Karpas-422 (cell line): ENCODE results near the gene HCST. TPM values are rescaled to one million over a fixed set of nuclear protein-coding genes. Genes with fewer than 3 reads are reported as not detected.
"Not testable (repeated sequence)": the region's sequence is repeated elsewhere in the genome, so short reads cannot be mapped to it uniquely, and the experiment has no call there.

ENCODE experiments used
- DNase-seq: peaks from one replicate; pipeline ENCODE4 v3.0.0-alpha.2; 2015
- H2AFZ ChIP-seq: fragments of 200-600 bp; sonication (generic); 2 replicates; pipeline ENCODE4 v1.6.1; 2014; ENCODE audit warnings: antibody characterized with exemption, low read length, mixed read lengths
- H3K27ac ChIP-seq: fragments of 200-600 bp; sonication (generic); 2 replicates; pipeline ENCODE4 v1.5.1; 2014; ENCODE audit warnings: mild to moderate bottlenecking, low read length, moderate library complexity
- H3K27me3 ChIP-seq: fragments of 200-600 bp; sonication (generic); 2 replicates; pipeline ENCODE4 v1.6.1; 2014; ENCODE audit warnings: low read length, mixed read lengths
- H3K36me3 ChIP-seq: fragments of 200-600 bp; sonication (generic); 2 replicates; pipeline ENCODE4 v1.6.1; 2014; ENCODE audit warnings: low read length, mixed read lengths; ENCODE audit not compliant: insufficient read depth
- H3K4me1 ChIP-seq: fragments of 200-600 bp; sonication (generic); 2 replicates; pipeline ENCODE4 v1.6.1; 2014; ENCODE audit warnings: mild to moderate bottlenecking, low read length, mixed read lengths
- H3K4me2 ChIP-seq: fragments of 200-600 bp; sonication (generic); 2 replicates; pipeline ENCODE4 v1.6.1; 2014; ENCODE audit warnings: low read length, low read depth, mild to moderate bottlenecking; ENCODE audit not compliant: poor library complexity, severe bottlenecking
- H3K4me3 ChIP-seq: fragments of 200-600 bp; sonication (generic); 2 replicates; pipeline ENCODE4 v1.5.1; 2014; ENCODE audit warnings: mild to moderate bottlenecking, antibody characterized with exemption, low read length, mixed read lengths
- H3K79me2 ChIP-seq: fragments of 200-600 bp; sonication (generic); 2 replicates; pipeline ENCODE4 v1.6.1; 2014; ENCODE audit warnings: mild to moderate bottlenecking, low read length, mixed read lengths
- H3K9ac ChIP-seq: fragments of 200-600 bp; sonication (generic); 2 replicates; pipeline ENCODE4 v1.6.0; 2014; ENCODE audit warnings: low read length
- H3K9me2 ChIP-seq: fragments of 200-600 bp; sonication (generic), shearing (Covaris generic); replicated peaks from 2 replicates; pipeline ENCODE4 v1.6.0; 2014; ENCODE audit warnings: mild to moderate bottlenecking, low read length, moderate library complexity; ENCODE audit not compliant: insufficient read depth
- H3K9me3 ChIP-seq: fragments of 300-700, 200-600 bp; sonication (generic); 2 replicates; pipeline ENCODE4 v1.6.1; 2014; ENCODE audit warnings: low read length, mixed read lengths
- H4K20me1 ChIP-seq: fragments of 200-600 bp; sonication (generic); 2 replicates; pipeline ENCODE4 v1.6.1; 2014; ENCODE audit warnings: mild to moderate bottlenecking, antibody characterized with exemption, low read length, low read depth; ENCODE audit not compliant: insufficient read depth
- total RNA-seq: library from RNA; depleted of rRNA; stranded (reverse); fragments of >200 nt; shearing (Covaris generic); gene quantifications from 2 replicates; pipeline ENCODE4 v1.2.3, GENCODE V29; 2014; ENCODE audit warnings: low replicate concordance

HCST gene
- total RNA-seq, 1 experiment from 2014 or later: 18.8 TPM

DNA sequence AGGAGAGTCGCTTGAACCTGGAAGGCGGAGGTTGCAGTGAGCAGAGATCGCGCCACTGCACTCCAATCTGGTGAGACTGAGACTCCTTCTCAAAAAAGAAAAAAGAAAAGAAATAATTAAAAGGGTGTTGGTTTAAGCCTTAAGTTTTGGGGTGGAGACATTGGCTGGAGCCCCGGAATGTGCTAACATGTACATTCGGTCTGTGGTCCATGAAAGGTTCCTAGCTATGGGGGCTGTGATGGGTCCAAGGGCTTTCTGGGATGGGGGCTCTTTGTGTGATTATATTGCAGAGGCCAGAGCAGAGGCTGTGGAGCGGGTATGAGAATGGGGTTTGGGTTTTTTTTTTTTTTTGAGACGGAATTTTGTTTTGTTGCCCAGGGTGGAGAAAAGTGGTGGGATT lies 16.4 kb upstream of the HCST start:
- Histone ChIP-seq H3K4me3 (no peak overlapping the region), H3K9me3 (no peaks in the 10 kb centered on the region), H3K27ac (no peak overlapping the region), H3K9ac (no peak overlapping the region), H3K27me3 (no peaks in the 10 kb centered on the region), H2AFZ (no peak overlapping the region), H4K20me1 (no peaks in the 10 kb centered on the region), H3K4me1 (peaks cover 6% of the 10 kb centered on the region), H3K79me2 (no peaks in the 10 kb centered on the region), H3K9me2 (no peaks in the 10 kb centered on the region), H3K36me3 (peaks cover under 1% of the 10 kb centered on the region), H3K4me2 (no peak overlapping the region)
- no peak for DNase-seq

DNA sequence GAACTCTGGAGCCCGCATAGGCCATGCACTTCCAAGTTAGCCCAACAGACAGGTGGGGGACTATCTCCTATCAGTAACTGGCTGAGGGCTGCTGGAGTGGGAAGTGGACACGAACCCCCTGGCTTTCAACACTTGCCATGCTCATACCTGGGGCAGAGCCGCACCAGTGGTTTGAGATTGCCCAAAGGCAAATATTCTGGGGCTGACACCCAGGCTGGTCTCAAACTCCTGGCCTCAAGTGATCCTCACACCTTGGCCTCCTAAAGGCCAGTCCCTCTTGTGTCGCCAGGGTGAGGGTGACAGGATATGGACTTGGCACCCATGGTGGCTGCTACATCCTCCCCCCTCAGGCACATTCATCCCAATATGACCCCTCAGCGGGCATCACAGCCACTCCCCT lies 15.1 kb upstream of the HCST start:
- H2AFZ ChIP-seq: no peak overlapping the region
- H3K27ac ChIP-seq: no peak overlapping the region
- DNase-seq: no peak
- H3K4me1 ChIP-seq: peaks cover 6% of the 10 kb centered on the region
- no peaks in the 10 kb centered on the region for H4K20me1 ChIP-seq
- peaks cover 3% of the 10 kb centered on the region for H3K36me3 ChIP-seq
- H3K79me2 ChIP-seq: no peaks in the 10 kb centered on the region
- H3K9ac ChIP-seq: no peak overlapping the region
- H3K4me3 ChIP-seq: no peak overlapping the region
- no peak overlapping the region for H3K4me2 ChIP-seq
- no peaks in the 10 kb centered on the region for H3K9me3 ChIP-seq
- no peaks in the 10 kb centered on the region for H3K9me2 ChIP-seq
- H3K27me3 ChIP-seq: no peaks in the 10 kb centered on the region

DNA sequence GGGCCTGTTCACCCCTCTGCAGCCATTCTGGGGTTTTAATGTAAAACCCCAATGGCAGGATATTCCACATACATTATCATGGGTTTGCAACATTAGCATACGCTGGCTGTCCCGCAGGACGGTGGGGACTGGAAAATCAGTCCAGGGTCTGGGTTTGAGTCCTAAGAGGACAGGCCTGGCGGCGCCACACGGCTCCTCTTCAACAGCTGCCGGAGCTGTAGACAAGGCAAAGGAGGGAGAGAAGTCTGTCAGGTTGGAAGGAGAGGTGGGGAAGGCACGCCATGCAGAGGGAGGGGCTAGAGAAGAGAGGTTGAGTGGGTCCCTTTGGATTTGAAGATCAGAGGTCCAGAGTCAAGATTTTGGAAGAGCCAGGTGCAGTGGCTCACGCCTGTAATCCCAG lies 13.9 kb upstream of the HCST start:
- H3K36me3 ChIP-seq: peaks cover 3% of the 10 kb centered on the region
- H3K4me3 ChIP-seq: no peak overlapping the region
- H3K4me1 ChIP-seq: no peaks in the 10 kb centered on the region
- no peak overlapping the region for H3K9ac ChIP-seq
- no peaks in the 10 kb centered on the region for H3K79me2 ChIP-seq
- no peaks in the 10 kb centered on the region for H4K20me1 ChIP-seq
- no peak overlapping the region for H3K27ac ChIP-seq
- no peaks in the 10 kb centered on the region for H3K9me3 ChIP-seq
- H3K4me2 ChIP-seq: no peak overlapping the region
- no peaks in the 10 kb centered on the region for H3K9me2 ChIP-seq
- no peak for DNase-seq
- no peak overlapping the region for H2AFZ ChIP-seq
- no peaks in the 10 kb centered on the region for H3K27me3 ChIP-seq

DNA sequence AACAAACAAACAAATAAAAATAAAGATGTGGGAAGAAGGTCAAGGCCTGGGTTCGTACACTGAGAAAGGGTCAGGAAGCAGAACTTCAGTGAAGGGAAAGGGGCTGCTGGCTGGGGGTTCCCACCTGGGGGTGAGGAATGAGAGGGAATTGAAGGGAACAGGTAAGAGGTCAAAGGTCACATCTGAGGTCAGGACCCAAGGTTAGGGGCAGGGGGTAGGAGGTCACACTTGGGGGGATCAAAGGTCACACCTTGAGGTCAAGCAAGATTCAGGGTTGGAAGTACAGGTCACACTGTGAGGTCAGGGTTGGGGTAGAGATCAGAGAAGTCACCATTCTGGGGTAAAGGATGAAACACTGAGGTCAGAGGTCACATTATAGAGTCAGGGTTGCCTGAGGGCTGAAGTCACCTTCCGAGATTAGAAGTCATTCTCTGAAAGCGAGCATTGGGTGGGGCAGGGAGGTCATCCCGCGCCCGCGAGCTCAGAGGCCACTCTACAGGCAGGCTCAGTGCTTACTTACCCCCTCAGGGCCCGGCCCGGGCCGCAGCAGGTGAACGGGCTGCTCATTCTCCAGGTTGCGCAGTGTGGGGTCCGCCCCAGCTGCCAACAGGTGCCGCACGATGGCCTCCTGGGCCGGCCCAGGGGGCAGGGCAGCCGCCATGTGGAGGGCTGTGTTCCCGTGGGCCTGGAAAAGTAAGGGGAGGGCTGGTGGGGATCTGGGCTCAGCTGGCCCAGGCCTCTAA lies 12.8 kb upstream of the HCST start:
- H2AFZ ChIP-seq: no peak overlapping the region
- no peaks in the 10 kb centered on the region for H3K79me2 ChIP-seq
- no peaks in the 10 kb centered on the region for H3K9me3 ChIP-seq
- no peaks in the 10 kb centered on the region for H3K27me3 ChIP-seq
- no peaks in the 10 kb centered on the region for H4K20me1 ChIP-seq
- H3K9me2 ChIP-seq: no peaks in the 10 kb centered on the region
- H3K4me3 ChIP-seq: no peak overlapping the region
- H3K4me1 ChIP-seq: no peaks in the 10 kb centered on the region
- peaks cover 3% of the 10 kb centered on the region for H3K36me3 ChIP-seq
- H3K9ac ChIP-seq: no peak overlapping the region
- no peak overlapping the region for H3K4me2 ChIP-seq
- DNase-seq: no peak
- no peak overlapping the region for H3K27ac ChIP-seq

- H3K9ac ChIP-seq: no peak overlapping the region
- H2AFZ ChIP-seq: no peak overlapping the region
- DNase-seq: no peak
- H4K20me1 ChIP-seq: no peaks in the 10 kb centered on the region
- no peaks in the 10 kb centered on the region for H3K9me3 ChIP-seq
- no peak overlapping the region for H3K27ac ChIP-seq
- no peak overlapping the region for H3K4me3 ChIP-seq
- H3K4me1 ChIP-seq: no peaks in the 10 kb centered on the region
- no peaks in the 10 kb centered on the region for H3K9me2 ChIP-seq
- H3K27me3 ChIP-seq: no peaks in the 10 kb centered on the region
- peaks cover 3% of the 10 kb centered on the region for H3K36me3 ChIP-seq
- no peaks in the 10 kb centered on the region for H3K79me2 ChIP-seq
- no peak overlapping the region for H3K4me2 ChIP-seq
These were observed 12.1 kb upstream of the HCST start for GRCh38 chr19:35890113-35890650.

- not testable (repeated sequence) for H3K9me2 ChIP-seq, H3K9me3 ChIP-seq, H3K4me2 ChIP-seq, H3K36me3 ChIP-seq, H2AFZ ChIP-seq, H3K9ac ChIP-seq, H3K27me3 ChIP-seq, H3K4me1 ChIP-seq, H3K79me2 ChIP-seq, H4K20me1 ChIP-seq, H3K27ac ChIP-seq, H3K4me3 ChIP-seq, DNase-seq
These were observed 10.5 kb upstream of the HCST start for GRCh38 chr19:35891819-35892218.

DNA sequence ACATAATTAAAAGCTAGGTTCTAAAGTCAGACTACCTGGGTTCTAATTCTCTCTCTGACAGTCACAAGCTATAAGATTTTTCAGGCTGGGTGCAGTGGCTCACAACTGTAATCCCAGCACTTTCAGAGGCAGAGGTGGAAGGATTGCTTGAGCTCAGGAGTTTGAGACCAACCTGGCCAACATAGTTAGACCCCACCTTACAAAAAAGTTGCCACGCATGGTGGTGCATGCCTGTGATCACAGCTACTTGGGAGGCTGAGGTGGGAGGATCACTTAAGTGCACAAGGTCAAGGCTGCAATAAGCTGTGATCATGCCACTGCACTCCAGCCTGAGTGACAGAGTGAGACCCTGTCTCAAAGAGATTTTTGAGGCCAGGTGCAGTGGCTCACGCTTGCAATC lies 8.0 kb upstream of the HCST start:
- Histone ChIP-seq H3K9me2 (no peaks in the 10 kb centered on the region), H2AFZ (no peak overlapping the region), H3K36me3 (peaks cover 7% of the 10 kb centered on the region), H3K4me3 (no peak overlapping the region), H3K4me1 (peaks cover 9% of the 10 kb centered on the region), H3K9ac (no peak overlapping the region), H3K79me2 (peaks cover 18% of the 10 kb centered on the region), H3K27me3 (no peaks in the 10 kb centered on the region), H3K4me2 (no peak overlapping the region), H3K27ac (no peak overlapping the region), H3K9me3 (no peaks in the 10 kb centered on the region), H4K20me1 (no peaks in the 10 kb centered on the region)
- no peak for DNase-seq

GRCh38 chr19:35895911-35896642 lies 6.3 kb upstream of the HCST start:
- Histone ChIP-seq H3K9me2 (no peaks in the 10 kb centered on the region), H3K4me2 (no peak overlapping the region), H4K20me1 (no peaks in the 10 kb centered on the region)

More at GRCh38 chr19:35895911-35896642, 6.3 kb upstream of the HCST start:
- Histone ChIP-seq H2AFZ (no peak overlapping the region), H3K27me3 (no peaks in the 10 kb centered on the region), H3K36me3 (peaks cover 5% of the 10 kb centered on the region; the same call in 1 of the 2 replicates), H3K9me3 (no peaks in the 10 kb centered on the region), H3K79me2 (peaks cover 21% of the 10 kb centered on the region), H3K27ac (no peak overlapping the region), H3K4me3 (no peak overlapping the region), H3K4me1 (peaks cover 19% of the 10 kb centered on the region), H3K9ac (no peak overlapping the region)
- peak; percentile 34 for DNase-seq
